Upper lobe of left lung (tissue), 4 donors: ENCODE data around the gene CIRBP.

Source experiments
- CTCF ChIP-seq, 6 experiments: fragments of 450-650 bp in 4 of 6; fragments of 200-600 bp in 2 of 6; sonication (generic) in 2 of 6; IDR thresholded peaks; one replicate each; pipeline ENCODE4 v1.5.1; 2016 to 2019; ENCODE audit warnings: antibody characterized with exemption in 6 of 6
- POLR2A ChIP-seq, 4 donors: fragments of 450-650 bp; IDR thresholded peaks; one replicate each; pipeline ENCODE4 v1.5.1; 2016 to 2017; ENCODE audit warnings: antibody characterized with exemption in 4 of 4, mild to moderate bottlenecking in 2 of 4

- TF ChIP-seq CTCF (IDR thresholded peaks at IDR 0.05) (no peak), POLR2A (IDR thresholded peaks at IDR 0.05) (no peak)
These were observed 46.7 kb upstream of the CIRBP start for GRCh38 chr19:1222394-1222793.
